GM21576 (cell line): ENCODE measurements around the gene ALDH8A1.

Experiments
- ATAC-seq: cut with Tn5 transposase; IDR thresholded peaks from one replicate; pipeline ENCODE4 v1.9.1; 2021; ENCODE audit warnings: mild to moderate bottlenecking, moderate library complexity; ENCODE audit not compliant: unreplicated experiment

The ALDH8A1 gene

DNA sequence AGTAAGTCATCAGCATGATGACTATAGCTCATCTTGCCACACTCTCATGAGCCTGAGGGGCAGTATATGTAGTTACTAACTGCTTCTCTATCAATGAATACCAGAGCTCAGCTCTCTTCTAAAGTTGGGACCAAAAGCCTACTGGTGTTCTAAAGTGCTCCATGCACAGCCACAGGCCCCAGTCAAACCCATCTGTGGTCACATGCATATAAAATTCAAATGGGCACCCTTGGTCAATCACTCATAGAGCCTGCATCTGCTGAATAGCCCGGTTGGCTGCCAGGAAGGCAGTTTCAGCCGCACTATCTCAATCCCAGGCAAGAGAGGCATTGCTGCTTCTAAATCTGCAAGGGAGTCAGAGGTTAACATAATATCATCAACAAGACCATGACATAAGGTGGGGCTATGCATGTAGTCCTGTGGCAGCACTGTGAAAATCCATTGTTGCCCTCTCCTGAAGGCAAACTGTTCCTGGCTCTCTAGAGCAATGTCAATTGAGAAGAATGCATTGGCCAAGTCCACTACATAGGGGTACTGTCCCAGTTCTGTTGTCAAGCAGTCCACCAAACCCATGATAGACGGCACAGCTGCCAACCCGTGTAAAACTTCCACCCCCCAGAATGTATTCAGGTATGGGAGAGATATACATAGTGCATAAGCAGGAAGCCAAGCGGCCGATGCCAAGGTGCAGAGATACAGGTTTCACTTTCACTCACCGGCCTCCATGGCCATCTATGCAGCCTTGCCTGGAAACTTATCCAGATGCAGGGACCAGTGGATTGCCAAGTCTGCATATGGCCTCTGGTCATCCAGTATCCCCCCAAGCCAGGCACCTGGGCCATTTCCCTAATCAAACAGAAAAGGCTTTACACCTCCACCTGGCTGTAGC, 76.2 kb downstream of the ALDH8A1 start:
- no peak for ATAC-seq

GRCh38 chr6:134870677-134871498, 79.0 kb downstream of the ALDH8A1 start:
- ATAC-seq, result peak; percentile 85

GRCh38 chr6:134868812-134869211, 81.1 kb downstream of the ALDH8A1 start:
- ATAC-seq, result no peak
